ENCODE measurements around the gene SLIT3. TPM values are rescaled to one million over a fixed set of nuclear protein-coding genes. Genes with fewer than 3 reads are reported as not detected.

SLIT3 gene
- total RNA-seq, 2 experiments from 2014 or later: not detected

DNA sequence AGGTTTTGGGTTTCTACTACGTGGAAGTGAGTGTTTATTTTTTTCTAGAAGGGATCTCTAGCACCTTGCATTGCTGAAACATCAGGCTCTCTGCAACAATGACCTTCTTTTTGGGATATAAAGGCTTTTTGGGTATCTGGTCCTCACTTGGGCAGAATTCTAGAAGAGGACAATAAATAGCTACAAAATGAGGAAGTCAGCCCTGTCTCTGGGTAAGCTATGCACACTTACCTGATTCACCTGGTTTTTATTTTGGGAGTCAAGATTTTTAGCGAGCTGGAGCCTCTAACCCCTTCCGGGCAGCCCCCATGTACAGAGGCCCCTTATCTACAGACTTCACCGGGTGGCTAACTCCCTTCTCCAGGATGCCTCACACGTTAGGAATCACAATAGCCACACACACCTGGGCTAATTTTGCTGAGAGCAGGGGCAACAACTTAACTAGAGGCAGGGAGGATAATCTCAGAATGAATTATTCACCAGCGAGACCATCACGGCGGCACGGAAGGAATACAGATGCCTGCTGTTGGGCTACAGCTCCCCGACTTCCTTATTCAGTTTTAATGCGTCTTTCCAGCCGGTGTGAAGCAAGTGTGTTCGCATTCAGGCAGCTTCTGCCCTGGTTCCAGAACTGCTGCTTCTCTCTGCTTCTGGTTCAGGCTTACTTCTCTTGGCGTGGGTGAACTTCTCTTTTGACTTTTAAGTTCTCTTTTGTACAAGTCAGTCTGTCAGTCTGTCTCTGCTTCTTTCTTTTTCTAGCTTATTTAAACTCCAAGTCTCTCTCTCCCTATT is 380.7 kb downstream of the SLIT3 start:
- POLR2A ChIA-PET: no interaction called here
- peaks cover 41% of the 10 kb centered on the region for H3K27me3 Mint-ChIP-seq

DNA sequence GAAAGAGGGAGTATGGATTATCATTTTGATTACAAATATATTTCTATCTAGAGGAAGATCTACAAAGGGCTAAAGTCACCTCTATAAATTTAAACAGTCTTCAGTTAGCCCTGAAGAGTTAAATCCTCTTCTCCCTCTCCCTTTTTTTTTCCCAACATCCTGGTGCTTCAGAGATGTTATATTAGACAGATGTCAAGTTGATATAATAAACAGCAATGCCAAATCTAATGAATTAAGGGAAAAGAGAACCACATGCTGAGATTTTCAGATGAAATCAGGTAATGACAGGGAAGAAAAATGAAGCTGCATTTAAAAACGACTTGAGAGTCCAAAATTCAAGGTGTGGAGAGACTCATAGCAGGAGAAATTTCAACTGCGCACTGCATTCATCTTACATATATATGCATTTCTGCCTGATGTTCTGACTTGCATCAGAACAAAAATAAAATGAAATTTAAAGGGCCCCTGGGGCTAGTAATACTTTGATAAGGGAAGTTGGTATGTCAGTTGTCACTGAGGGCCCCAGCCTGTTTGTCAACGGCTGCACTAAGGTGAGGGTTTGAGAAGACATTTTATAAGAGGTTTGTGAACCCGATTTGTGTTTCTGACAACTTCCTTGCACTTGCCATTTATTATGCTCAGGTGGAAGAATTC is 382.9 kb downstream of the SLIT3 start:
- POLR2A ChIA-PET: no interaction called here
- Mint-ChIP-seq H3K4me3 (no peak overlapping the region), H3K9me3 (no peaks in the 10 kb centered on the region), H3K27ac (no peak overlapping the region), H3K4me1 (no peaks in the 10 kb centered on the region), H3K27me3 (peaks cover 43% of the 10 kb centered on the region), H3K36me3 (ENCODE audit: low read depth) (no peaks in the 10 kb centered on the region)
- DNase-seq: no peak
- CTCF ChIA-PET: no interaction called here

More for the DNA sequence above, 380.7 kb downstream of the SLIT3 start:
- no peak overlapping the region for H3K4me3 Mint-ChIP-seq
- no peaks in the 10 kb centered on the region for H3K9me3 Mint-ChIP-seq
- H3K4me1 Mint-ChIP-seq: no peaks in the 10 kb centered on the region
- no peak overlapping the region for H3K27ac Mint-ChIP-seq
- DNase-seq: no peak
- CTCF ChIA-PET: no interaction called here
- H3K36me3 Mint-ChIP-seq (ENCODE audit: low read depth): no peaks in the 10 kb centered on the region

DNA sequence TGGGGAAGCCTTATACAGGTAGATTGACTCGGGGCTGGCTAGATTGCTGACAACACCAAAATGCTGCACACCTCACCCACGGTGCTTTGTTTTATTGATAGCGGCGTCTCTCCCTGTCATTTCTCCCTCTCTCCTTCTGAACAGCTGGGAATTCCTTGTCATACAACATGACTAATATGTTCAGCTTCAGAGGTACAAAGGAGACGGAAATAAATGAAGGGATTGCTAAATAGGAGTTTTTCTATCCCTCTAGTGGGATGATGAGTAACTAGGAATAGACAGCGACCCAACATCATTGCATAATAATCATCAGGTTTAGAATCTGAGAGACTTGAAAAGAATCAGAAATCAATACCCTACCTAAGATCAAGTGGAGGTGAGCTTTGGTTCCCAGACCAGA is 384.1 kb downstream of the SLIT3 start:
- no peaks in the 10 kb centered on the region for H3K9me3 Mint-ChIP-seq
- no peaks in the 10 kb centered on the region for H3K4me1 Mint-ChIP-seq
- no peak for DNase-seq
- ChIA-PET CTCF (no interaction called here), POLR2A (no interaction called here)
- no peaks in the 10 kb centered on the region for H3K36me3 Mint-ChIP-seq (ENCODE audit: low read depth)
- peaks cover 44% of the 10 kb centered on the region for H3K27me3 Mint-ChIP-seq
- no peak overlapping the region for H3K4me3 Mint-ChIP-seq
- no peak overlapping the region for H3K27ac Mint-ChIP-seq

DNA sequence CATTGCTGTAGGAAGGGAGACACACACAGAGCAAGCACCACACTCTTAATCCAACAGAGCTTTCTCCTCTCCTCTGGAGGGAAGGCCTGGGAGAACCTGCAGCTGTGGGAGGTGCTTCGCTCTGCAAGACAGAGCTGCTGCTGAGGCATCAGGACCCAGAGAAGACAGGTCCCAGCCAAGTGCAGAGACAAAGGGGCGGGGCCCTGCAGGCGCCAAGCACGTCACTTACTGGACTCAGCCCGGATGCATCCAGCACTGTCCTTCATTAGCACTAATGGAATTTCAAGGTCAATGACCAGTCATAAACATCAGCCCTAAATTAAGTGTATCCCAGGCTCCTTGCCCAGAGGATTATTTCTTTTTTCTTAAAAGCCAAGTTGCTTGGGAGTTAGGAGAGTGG is 384.7 kb downstream of the SLIT3 start:
- H3K36me3 Mint-ChIP-seq (ENCODE audit: low read depth): no peaks in the 10 kb centered on the region

DNA sequence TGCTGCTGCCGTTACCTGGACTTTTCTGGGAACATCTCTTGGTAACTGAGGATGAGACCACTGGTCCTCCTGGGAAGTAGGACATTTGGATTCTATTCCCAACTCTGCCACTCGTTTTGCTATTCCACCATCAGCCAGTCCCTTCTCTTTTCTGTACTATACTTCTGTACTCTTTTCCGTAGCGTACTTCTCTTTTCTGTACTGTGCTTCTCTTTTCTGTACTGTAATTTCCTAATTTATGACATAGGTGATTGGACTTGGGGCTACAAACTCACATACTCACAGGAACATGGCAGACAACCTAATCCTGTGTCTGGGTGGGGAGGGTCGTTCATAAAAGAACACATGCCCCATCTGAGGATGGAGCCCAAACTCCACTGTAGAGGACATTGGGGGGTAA is 386.4 kb downstream of the SLIT3 start:
- Mint-ChIP-seq H3K36me3 (ENCODE audit: low read depth) (no peaks in the 10 kb centered on the region), H3K27me3 (peaks cover 25% of the 10 kb centered on the region), H3K27ac (no peak overlapping the region), H3K9me3 (no peaks in the 10 kb centered on the region), H3K4me3 (no peak overlapping the region), H3K4me1 (no peaks in the 10 kb centered on the region)
- ChIA-PET POLR2A (no interaction called here), CTCF (no interaction called here)
- DNase-seq: no peak

More for the DNA sequence above, 384.7 kb downstream of the SLIT3 start:
- no peaks in the 10 kb centered on the region for H3K4me1 Mint-ChIP-seq
- no peak overlapping the region for H3K27ac Mint-ChIP-seq
- H3K9me3 Mint-ChIP-seq: no peaks in the 10 kb centered on the region
- POLR2A ChIA-PET: no interaction called here
- no peak overlapping the region for H3K4me3 Mint-ChIP-seq
- H3K27me3 Mint-ChIP-seq: peaks cover 42% of the 10 kb centered on the region
- CTCF ChIA-PET: no interaction called here
- no peak for DNase-seq

DNA sequence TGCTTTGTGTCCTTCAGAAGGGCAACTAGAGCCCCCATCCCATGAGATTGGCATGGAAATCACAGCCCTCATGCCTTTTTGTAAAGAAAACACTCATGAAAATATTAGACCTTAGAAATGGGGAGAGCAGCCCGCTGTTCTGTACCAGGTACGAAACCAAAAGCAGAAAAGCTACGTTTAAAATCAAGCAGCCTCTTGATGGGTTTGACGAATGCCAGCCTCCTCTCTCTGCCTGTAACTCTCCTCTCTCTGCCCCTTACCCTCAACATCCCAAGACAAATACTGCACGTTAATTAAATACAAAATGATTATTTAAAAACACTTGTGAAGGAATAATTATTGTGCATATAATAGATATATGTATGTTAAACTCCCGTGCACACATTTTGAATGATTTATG is 390.1 kb downstream of the SLIT3 start:
- ChIA-PET POLR2A (no interaction called here), CTCF (no interaction called here)
- no peak overlapping the region for H3K4me3 Mint-ChIP-seq
- no peaks in the 10 kb centered on the region for H3K4me1 Mint-ChIP-seq
- DNase-seq: no peak
- no peak overlapping the region for H3K27ac Mint-ChIP-seq
- no peaks in the 10 kb centered on the region for H3K9me3 Mint-ChIP-seq
- H3K36me3 Mint-ChIP-seq (ENCODE audit: low read depth): no peaks in the 10 kb centered on the region
- peaks cover 18% of the 10 kb centered on the region for H3K27me3 Mint-ChIP-seq

DNA sequence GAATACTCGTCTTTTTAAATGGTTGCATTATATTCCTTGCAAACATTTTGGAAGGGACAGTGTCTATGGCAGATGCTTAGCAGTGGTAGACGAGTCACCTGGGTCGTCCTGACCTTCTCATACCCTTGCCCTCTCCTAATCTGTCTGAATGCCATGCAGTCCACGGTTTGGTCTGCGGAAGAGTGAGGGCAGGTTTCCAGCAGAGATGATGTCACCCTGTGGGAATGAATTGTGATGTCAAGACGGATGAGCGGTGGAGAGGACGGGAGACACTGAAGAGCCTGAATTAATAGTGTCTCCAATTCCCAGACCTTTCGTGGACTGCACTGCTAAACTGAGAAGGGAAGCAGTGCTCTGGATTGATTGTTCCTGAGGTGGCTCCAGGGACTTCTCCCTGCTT is 392.7 kb downstream of the SLIT3 start:
- Mint-ChIP-seq H3K27ac (no peak overlapping the region), H3K9me3 (no peaks in the 10 kb centered on the region), H3K4me3 (no peak overlapping the region), H3K27me3 (peaks cover 12% of the 10 kb centered on the region), H3K4me1 (no peaks in the 10 kb centered on the region), H3K36me3 (ENCODE audit: low read depth) (no peaks in the 10 kb centered on the region)
- ChIA-PET POLR2A (no interaction called here), CTCF (no interaction called here)
- no peak for DNase-seq

DNA sequence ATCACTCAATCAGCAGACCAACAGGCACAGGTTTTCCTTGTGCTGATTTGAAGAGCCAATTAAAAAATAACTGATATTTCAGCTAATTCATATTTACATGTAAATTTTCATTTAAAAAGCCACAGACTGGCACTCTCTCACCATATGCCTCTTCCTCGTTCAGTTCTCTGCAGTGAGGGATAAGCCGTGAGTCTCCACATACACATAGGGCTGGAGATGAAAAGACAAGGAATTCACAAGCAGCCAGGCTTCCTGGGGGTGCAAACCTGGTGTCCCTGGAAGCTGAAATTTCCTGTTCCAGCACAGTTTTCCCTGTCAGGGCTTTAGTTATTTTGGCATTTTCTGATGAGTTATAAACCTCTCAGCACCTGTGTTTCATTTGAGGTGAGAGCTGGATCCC is 397.9 kb downstream of the SLIT3 start:
- Mint-ChIP-seq H3K9me3 (no peaks in the 10 kb centered on the region), H3K27me3 (peaks cover 4% of the 10 kb centered on the region), H3K36me3 (ENCODE audit: low read depth) (no peaks in the 10 kb centered on the region), H3K4me3 (no peak overlapping the region), H3K4me1 (peaks cover 3% of the 10 kb centered on the region), H3K27ac (no peak overlapping the region)
- CTCF ChIA-PET: no interaction called here
- POLR2A ChIA-PET: no interaction called here
- DNase-seq: no peak

DNA sequence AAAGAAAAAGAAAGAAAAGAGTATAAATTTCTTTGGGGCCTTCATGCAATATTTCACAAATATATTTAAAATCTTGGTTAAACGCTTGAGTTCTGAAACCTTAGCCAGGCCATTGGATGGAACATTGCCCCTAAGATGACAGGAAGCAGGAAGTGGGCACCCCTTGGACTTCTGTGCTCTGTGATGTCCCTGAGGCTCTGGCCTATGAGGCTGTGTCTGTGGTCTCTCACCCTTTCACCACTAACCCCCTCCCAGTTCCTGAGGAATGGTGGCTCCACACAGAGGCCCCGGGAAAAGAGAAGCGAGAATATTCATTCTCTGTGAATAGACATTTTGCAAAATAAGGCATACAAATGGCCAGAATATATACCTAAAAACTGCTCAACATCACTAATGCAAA is 401.3 kb downstream of the SLIT3 start:
- no peaks in the 10 kb centered on the region for H3K36me3 Mint-ChIP-seq (ENCODE audit: low read depth)
- H3K4me1 Mint-ChIP-seq: peaks cover 3% of the 10 kb centered on the region
- ChIA-PET CTCF (no interaction called here), POLR2A (no interaction called here)
- H3K9me3 Mint-ChIP-seq: no peaks in the 10 kb centered on the region
- DNase-seq: no peak
- H3K27me3 Mint-ChIP-seq: no peaks in the 10 kb centered on the region
- no peak overlapping the region for H3K4me3 Mint-ChIP-seq
- no peak overlapping the region for H3K27ac Mint-ChIP-seq

DNA sequence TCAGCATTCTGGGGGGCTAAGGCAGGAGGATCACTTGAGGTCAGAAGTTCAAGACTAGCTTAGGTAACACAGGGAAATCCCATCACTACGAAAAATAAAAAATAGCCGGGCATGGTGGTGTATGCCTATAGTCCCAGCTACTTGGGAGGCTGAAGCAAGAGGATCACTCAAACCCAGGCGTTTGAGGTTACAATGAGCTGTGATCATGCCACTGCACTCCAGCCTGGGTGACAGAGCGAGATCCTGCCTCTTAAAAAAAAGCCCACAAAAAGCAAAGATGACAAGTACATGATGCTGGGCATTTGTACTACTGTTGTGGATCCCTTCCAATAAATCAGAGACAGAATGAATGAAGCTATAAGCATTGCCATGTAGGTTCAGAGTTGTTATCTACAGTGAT is 401.7 kb downstream of the SLIT3 start:
- H3K36me3 Mint-ChIP-seq (ENCODE audit: low read depth): no peaks in the 10 kb centered on the region
- peaks cover 3% of the 10 kb centered on the region for H3K4me1 Mint-ChIP-seq
- no peak overlapping the region for H3K27ac Mint-ChIP-seq
- ChIA-PET CTCF (no interaction called here), POLR2A (no interaction called here)
- H3K4me3 Mint-ChIP-seq: no peak overlapping the region
- no peak for DNase-seq
- H3K27me3 Mint-ChIP-seq: no peaks in the 10 kb centered on the region
- H3K9me3 Mint-ChIP-seq: no peaks in the 10 kb centered on the region

DNA sequence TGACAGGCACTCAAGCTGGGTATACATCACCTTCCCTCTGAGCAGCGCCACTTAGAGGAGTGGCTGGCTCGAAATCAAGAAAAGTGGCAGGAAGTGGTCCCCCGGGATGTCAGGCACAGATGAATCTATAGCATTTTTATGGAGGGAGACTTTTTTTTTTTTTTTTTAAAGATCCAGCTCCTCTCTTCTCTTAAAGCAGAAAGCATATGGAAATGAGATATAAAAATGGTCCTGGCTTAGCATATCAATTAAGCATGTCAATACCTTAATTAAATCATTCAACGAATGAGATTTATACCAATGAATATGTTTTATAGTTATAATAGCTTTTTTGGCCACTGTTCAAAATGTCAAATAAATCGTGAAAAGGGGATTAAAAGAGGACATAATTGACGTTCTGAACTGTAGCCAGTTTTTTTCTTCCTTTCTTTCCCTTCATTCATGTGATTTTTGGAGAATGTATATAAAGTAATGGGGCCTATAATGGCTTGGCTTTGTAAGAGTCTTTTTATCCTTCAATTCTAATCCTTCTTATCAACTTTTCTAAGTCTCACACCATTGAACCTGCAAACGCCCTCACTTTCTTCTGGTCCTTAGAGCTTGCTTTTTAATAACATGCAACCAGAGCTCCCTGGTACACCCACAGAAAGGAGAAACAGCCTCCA is 402.6 kb downstream of the SLIT3 start:
- ChIA-PET POLR2A (no interaction called here), CTCF (no interaction called here)
- no peak for DNase-seq
- peaks cover 3% of the 10 kb centered on the region for H3K4me1 Mint-ChIP-seq
- no peaks in the 10 kb centered on the region for H3K9me3 Mint-ChIP-seq
- no peaks in the 10 kb centered on the region for H3K36me3 Mint-ChIP-seq (ENCODE audit: low read depth)
- no peak overlapping the region for H3K27ac Mint-ChIP-seq
- no peak overlapping the region for H3K4me3 Mint-ChIP-seq
- no peaks in the 10 kb centered on the region for H3K27me3 Mint-ChIP-seq

DNA sequence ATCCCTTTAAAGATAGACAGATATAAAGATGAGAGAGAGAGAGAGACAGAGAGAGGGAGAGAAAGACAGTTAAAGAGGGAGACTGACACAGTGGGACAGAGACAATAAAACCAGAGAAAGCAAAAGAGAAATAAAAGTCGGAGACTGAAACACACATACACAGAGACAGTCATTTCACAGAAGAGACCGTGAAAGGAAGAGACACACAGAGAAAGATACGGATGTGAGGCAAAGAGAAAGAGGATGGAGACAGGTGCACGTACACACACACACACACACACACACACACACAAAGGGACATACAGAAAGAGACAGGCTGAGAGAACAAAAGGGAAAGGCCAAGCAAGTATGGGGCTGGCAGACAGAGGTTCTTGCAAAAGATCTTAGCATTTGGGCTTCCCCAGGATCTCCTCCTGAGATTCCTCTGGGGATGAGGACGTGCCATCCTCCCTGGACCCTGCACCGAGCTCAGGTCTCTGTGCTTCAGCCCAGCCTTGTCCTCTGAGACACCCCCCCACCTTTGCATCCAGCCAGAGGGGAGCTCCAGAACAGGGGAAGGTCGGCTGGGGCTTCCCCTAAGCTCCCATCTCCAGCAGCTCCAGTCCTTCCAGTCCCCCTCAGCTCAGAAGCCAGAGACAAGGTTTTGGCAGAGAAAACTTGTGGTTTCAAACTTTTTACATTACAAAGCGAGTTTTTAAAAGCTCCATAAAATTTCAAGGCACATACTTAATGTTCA is 403.4 kb downstream of the SLIT3 start:
- ChIA-PET POLR2A (no interaction called here), CTCF (no interaction called here)
- peaks cover 3% of the 10 kb centered on the region for H3K4me1 Mint-ChIP-seq
- no peaks in the 10 kb centered on the region for H3K27me3 Mint-ChIP-seq
- no peaks in the 10 kb centered on the region for H3K9me3 Mint-ChIP-seq
- no peaks in the 10 kb centered on the region for H3K36me3 Mint-ChIP-seq (ENCODE audit: low read depth)
- H3K4me3 Mint-ChIP-seq: no peak overlapping the region
- no peak overlapping the region for H3K27ac Mint-ChIP-seq
- DNase-seq: no peak

DNA sequence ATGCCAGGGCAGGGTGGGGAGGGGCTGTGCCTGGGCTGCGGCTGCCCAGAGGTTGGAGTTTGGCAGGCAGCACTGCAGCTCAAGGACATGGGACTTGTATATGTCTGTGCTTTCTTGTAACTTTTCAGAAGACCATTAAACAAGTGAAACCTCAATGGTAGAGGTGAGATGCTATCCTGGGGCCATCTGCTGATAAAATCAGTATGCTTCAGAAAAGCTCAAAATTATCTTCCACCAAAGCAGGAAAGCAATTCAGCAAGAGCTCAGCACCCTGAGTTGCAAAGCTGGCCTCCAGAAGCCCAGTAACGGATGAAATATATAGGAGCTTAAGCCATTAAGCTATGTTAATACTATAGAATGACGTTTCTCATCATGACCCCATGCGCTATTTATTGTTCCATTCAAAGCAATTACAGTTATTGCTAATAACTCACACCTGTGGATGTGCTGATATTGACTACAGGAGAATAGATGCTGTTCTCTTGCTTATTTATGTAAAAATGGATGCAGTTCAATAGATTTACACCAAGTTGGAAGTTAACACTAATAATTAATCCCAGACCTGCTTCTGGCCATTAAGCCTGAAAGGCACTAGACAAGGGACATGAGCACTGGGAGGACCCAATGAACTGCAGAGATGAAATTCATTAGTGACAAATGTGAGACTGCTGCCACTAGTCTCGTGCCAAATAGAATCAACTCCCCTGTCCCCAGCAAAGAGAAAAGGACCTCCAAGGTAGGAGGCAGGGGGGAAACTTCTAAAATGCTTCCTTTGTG is 405.5 kb downstream of the SLIT3 start:
- H3K4me3 Mint-ChIP-seq: no peak overlapping the region
- DNase-seq: no peak
- H3K4me1 Mint-ChIP-seq: peaks cover 3% of the 10 kb centered on the region
- H3K9me3 Mint-ChIP-seq: no peaks in the 10 kb centered on the region
- H3K27me3 Mint-ChIP-seq: no peaks in the 10 kb centered on the region
- ChIA-PET POLR2A (no interaction called here), CTCF (no interaction called here)
- H3K36me3 Mint-ChIP-seq (ENCODE audit: low read depth): no peaks in the 10 kb centered on the region
- H3K27ac Mint-ChIP-seq: no peak overlapping the region
